Muscle of back (tissue), 11 donors: ENCODE data around the gene KLHL26. TPM values are rescaled to one million over a fixed set of nuclear protein-coding genes. Genes with fewer than 3 reads are reported as not detected.

Experiments used
- DNase-seq, 3 donors: peaks; one replicate each; pipeline versions ENCODE4 v3.0.0 to v3.0.0-alpha.2; 2013
- polyA plus RNA-seq, 10 donors: library from polyadenylated mRNA; unstranded; fragments of 120-200 nt; gene quantifications; one replicate each; pipeline ENCODE4 v1.2.1, GENCODE V29; 2013; ENCODE audit not compliant: insufficient read length in 10 of 10

Gene KLHL26
- polyA plus RNA-seq, 10 donors = 3.1 to 4.7 (median 3.6) TPM

- no peak for DNase-seq
These were observed 9.9 kb downstream of the KLHL26 start for GRCh38 chr19:18646535-18647370.

GRCh38 chr19:18647371-18647767 lies 10.5 kb downstream of the KLHL26 start:
- no peak for DNase-seq

- DNase-seq = no peak
These were observed 11.0 kb downstream of the KLHL26 start for GRCh38 chr19:18647807-18648206.

GRCh38 chr19:18648973-18649315 lies 12.1 kb downstream of the KLHL26 start:
- peak in 1 of 3 donors; percentile 74 for DNase-seq

DNA sequence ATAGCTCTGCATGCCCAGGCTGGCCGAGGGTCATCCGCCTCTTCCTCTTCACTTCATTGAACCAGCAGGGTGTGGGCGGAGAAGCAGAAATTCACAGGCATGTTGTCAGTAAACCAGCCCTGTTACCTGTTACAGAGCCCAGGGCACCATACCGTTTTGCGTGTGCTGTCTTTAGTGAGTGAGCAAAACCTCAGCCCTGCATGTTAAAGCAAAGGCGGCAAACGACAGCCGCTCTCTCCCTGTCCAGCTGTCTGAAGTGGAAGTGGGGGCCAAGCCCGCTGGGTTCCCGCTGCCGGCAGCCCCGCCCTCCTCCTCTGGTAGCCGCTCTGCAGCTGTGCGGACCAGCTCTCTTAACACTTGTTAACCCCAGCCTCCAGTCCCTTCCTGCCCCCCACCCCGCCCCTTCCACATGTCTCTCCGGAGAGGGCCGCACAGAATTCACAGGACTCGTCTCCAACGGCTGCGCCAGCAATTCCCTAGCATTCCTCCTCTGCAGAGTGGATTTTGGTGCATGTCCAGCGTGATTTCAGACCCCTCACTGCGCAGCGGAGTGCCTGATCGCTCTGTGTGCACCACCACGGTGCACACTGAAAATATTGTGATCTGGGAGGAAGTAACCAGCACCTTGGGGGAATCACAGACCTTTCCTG lies 12.7 kb downstream of the KLHL26 start:
- peak; percentile 62 to 94 (median 82) for DNase-seq

- peak in 2 of 3 donors; percentile 40 to 69 for DNase-seq
These were observed 13.2 kb downstream of the KLHL26 start for GRCh38 chr19:18650021-18650390.

GRCh38 chr19:18650468-18651041 lies 13.7 kb downstream of the KLHL26 start:
- DNase-seq = peak; percentile 38 to 91 (median 73)

- DNase-seq = no peak
These were observed 14.5 kb downstream of the KLHL26 start for GRCh38 chr19:18651300-18651699.

GRCh38 chr19:18651733-18652132 lies 14.9 kb downstream of the KLHL26 start:
- DNase-seq = no peak

- no peak for DNase-seq
These were observed 17.0 kb downstream of the KLHL26 start for GRCh38 chr19:18653853-18654252.

DNA sequence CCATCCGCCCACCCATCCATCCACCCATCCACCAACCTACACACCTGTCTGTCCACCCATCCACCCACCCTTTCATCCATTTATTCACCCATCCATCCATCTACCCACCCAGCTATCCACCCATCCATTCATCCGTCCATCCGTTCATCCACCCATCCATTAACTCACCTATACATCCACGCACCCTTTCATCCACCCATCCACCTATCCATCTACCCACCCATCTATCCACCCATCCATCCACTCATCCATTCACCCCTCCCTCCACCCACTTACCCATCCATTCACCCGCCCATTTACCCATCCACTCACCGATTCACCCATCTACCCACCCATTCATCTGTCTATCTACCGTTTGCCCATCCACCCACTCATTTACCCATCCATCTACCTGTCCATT lies 17.6 kb downstream of the KLHL26 start:
- DNase-seq = no peak

DNA sequence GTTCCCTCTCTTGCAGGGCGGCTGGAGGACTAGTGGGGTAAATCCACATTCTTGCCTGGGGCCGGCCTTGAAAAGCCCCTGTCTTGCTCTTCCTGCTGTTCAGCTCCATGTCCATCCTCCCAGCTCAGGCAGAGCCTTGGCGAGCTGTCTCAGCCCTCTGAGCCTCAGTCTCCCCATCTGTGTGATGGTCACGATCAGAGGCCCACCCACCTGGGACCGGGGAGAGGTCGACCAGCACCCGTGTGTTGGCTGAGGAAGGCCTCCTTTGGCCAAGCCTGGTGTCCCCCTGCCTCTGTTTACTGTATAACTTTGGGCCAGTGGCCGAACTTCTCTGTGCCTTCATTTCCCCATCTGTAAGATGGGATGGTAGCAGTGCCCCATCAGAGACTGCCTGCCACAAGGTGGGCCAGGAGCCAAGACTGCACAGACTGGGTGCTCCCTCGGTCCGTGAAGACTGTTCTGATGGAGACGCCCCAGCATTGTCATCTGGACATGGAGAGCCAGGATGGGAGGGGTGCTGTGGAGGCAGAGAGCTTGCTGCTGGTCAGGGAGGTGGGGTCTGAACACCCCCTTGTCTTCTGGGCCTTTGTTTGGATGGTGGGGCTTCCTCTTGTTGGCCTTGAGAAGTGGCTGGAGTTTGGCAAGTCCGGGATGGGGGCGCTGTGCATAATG lies 18.5 kb downstream of the KLHL26 start:
- DNase-seq = no peak

DNA sequence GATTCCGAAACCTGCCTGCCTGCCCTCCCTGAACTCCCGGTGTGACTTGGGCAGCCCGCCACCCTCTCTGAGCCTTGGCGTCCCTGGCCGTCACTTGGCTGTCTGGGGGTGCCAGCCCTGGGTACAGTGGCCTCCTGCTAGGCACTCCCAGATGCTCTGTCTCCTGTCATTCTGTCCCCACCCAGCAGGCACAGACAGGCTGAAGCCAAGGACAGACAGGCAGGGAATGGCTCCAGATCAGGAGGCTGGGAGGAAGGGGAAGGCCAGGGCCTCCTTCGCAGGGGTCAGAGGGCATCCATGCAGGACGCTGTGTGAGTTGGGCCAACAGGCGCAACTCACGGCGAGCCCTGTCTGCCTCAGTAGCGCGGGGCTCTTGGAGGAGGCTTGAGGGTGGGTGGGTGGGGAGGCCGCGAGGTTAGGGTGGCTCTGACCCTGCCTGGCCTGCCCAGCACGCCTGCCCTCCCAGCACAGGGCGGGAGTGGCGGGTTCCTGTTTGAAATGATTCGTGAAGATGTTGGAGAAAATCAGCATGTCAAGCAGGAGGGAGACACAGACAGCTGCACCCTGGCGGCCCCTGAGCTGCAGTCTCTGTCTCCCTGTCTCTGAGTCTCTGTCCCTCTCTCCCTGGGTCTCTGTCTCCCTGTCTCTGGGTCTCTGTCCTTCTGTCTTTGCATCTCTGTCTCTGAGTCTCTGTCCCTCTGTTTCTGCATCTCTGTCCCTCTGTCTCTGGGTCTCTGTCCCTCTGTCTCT lies 19.7 kb downstream of the KLHL26 start:
- DNase-seq = no peak

- peak in 1 of 3 donors; percentile 74 for DNase-seq
These were observed 20.9 kb downstream of the KLHL26 start for GRCh38 chr19:18657590-18658365.

DNA sequence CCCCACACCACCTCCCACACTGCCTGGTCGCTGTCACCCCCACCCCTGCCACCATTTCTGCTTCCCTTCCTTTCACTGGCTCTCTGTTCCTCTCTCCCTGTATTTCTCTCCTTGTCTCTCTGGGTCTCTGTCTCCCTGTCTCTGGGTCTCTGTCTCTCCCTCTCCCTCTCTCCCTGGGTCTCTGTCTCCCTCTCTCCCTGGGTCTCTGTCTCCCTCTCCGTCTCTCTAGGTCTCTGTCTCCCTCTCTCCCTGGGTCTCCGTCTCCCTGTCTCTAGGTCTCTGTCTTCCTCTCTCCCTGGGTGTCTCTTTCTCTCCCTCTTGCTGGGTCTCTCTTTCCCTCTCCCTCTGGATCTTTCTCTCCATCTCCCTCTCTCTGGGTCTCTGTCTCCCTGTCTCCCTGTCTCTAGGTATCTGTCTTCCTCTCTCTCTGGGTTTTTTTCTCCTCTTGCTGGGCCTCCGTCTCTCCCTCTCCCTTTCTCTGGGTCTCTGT lies 21.6 kb downstream of the KLHL26 start:
- no peak for DNase-seq

DNA sequence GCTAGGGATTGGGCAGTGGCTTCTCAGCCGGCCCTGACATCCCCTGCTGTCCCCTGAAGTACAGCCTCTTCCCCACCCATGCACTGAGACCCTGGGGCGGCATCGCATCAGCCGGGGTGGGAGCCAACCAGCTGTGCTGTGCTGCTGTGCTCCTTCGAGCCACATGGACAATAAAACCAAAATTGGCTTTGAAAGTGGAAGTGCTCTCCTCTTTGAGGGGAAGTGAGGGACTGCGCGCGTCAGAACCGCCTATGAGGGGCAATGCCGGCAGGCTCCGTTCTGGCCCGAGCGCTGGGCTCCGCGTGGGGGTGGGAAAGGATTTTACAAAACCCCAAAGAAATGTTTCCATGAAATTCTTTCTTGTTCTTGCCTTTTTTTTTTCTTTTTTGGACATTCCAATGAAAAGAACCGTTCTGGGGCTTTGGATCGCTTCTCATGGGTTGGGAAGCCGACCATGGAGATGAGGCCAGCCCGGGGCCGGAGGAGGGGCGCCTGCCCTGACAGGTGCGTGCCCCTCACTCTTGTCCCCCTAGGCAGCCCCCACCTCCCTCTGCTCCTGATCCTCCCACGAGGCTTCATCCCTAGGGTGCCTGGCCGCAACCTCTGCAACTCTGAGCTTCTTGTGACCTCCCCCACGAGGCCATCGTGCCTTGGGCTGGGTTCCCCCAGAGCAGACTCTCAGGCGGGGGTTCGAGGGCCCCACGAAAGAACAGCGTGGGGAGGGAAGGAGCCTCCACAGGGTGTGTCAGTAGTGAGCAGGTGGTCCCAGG lies 22.6 kb downstream of the KLHL26 start:
- peak; percentile 34 to 91 (median 73) for DNase-seq

- DNase-seq = no peak
These were observed 23.5 kb downstream of the KLHL26 start for GRCh38 chr19:18660051-18660910.

DNA sequence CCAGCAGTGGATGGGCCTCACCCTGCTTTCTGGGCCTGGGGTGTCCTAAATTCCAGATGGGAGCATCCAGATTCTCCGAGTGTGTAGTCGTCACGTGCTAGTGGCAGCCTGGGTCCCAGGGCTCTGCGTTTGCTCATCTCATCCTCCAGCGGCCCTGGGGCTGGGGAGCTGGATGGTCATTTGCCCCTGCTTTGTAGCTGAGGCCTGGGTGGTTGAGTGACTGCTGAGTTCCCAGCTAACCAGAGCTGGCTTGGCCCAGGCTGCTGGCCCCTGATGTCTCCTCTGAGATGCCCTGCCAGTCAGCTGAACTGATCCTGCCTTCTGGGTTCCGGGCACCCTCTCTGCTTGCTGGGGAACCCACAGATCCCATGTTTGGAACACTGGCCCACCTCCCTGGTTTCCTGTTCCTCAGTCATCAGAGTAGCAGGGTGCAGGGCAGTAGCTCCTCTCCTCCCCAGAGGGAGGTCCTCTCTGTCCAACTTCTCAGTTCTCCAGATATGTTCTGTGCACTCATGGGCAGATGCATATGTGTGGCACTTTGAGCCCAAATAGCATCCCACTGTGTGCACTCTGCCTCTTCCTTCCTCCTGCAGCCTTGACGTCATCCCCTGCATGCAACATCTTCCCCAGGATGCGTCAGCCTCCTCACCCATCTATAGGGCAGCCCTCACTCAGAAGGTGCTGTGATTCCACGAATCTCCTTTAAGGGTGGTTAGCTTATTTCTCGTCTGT lies 24.3 kb downstream of the KLHL26 start:
- no peak for DNase-seq
